PC-9 (cell line): ENCODE measurements around the gene NSL1.

Experiments
- EZH2 ChIP-seq: fragments of 200-600 bp; sonication (generic); IDR thresholded peaks from 2 replicates; pipeline ENCODE4 v1.8.0; 2017; ENCODE audit warnings: antibody characterized with exemption, low read depth
- TF ChIP-seq, protein P1 (sequence below): fragments of 200-600 bp; sonication (generic); conservative IDR thresholded peaks from 2 replicates; pipeline ENCODE4 v1.6.1; 2017; ENCODE audit warnings: mixed run types, antibody characterized with exemption, mild to moderate bottlenecking, moderate library complexity

DNA sequence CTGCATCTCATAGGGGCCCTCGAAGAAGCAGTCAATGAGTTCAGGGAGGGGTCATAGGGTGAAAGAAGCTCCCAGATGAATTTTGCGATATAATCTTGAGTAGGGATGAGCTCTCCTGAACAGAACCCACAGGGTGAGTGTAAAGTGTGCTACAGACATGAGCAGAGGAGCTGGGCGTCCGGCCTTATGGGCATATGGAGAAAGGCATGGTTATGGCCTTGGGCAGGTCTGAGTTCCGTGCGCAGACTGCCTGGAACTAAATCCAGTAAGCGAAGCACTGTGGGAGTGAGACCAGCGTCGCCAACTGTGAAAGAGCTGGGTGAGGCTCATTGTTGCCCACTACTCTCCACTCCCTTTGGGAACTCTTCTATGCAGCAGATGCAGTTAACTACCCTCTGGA is 28.7 kb downstream of the NSL1 start:
- TF ChIP-seq, protein P1, sequence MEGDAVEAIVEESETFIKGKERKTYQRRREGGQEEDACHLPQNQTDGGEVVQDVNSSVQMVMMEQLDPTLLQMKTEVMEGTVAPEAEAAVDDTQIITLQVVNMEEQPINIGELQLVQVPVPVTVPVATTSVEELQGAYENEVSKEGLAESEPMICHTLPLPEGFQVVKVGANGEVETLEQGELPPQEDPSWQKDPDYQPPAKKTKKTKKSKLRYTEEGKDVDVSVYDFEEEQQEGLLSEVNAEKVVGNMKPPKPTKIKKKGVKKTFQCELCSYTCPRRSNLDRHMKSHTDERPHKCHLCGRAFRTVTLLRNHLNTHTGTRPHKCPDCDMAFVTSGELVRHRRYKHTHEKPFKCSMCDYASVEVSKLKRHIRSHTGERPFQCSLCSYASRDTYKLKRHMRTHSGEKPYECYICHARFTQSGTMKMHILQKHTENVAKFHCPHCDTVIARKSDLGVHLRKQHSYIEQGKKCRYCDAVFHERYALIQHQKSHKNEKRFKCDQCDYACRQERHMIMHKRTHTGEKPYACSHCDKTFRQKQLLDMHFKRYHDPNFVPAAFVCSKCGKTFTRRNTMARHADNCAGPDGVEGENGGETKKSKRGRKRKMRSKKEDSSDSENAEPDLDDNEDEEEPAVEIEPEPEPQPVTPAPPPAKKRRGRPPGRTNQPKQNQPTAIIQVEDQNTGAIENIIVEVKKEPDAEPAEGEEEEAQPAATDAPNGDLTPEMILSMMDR = no peak
- TF ChIP-seq EZH2 = no peak
